Omental fat pad (tissue), 4 donors: ENCODE data around the gene REL. TPM values are rescaled to one million over a fixed set of nuclear protein-coding genes. Genes with fewer than 3 reads are reported as not detected.
"Not testable (repeated sequence)": the region's sequence is repeated elsewhere in the genome, so short reads cannot be mapped to it uniquely, and the experiment has no call there.

ENCODE experiments used
- ATAC-seq: fragments of 150-250 bp; one replicate; pipeline ENCODE4 v1.9.1; 2016; ENCODE audit warnings: mild to moderate bottlenecking, moderate library complexity; ENCODE audit not compliant: low FRiP score
- DNase-seq: peaks from one replicate; pipeline ENCODE4 v3.0.0-alpha.2; 2019; ENCODE audit warnings: low spot score
- CTCF ChIP-seq, 3 donors: fragments of 450-650 bp; IDR thresholded peaks; one replicate each; pipeline ENCODE4 v1.5.1; 2016 to 2017; ENCODE audit warnings: antibody characterized with exemption in 3 of 3, mild to moderate bottlenecking in 3 of 3, moderate library complexity in 2 of 3
- total RNA-seq, 4 donors: library from RNA; depleted of rRNA; stranded (reverse); fragments of >200 nt; gene quantifications; one replicate each; pipeline ENCODE4 v1.1.0, GENCODE V29; 2016

Gene REL
- total RNA-seq, 4 donors from 2014 or later = 15.5 to 128 (median 22.5) TPM

GRCh38 chr2:60907329-60907728 is 26.0 kb downstream of the REL start:
- DNase-seq = no peak
- no peak for TF ChIP-seq CTCF (IDR thresholded peaks at IDR 0.05)
- no peak for ATAC-seq

DNA sequence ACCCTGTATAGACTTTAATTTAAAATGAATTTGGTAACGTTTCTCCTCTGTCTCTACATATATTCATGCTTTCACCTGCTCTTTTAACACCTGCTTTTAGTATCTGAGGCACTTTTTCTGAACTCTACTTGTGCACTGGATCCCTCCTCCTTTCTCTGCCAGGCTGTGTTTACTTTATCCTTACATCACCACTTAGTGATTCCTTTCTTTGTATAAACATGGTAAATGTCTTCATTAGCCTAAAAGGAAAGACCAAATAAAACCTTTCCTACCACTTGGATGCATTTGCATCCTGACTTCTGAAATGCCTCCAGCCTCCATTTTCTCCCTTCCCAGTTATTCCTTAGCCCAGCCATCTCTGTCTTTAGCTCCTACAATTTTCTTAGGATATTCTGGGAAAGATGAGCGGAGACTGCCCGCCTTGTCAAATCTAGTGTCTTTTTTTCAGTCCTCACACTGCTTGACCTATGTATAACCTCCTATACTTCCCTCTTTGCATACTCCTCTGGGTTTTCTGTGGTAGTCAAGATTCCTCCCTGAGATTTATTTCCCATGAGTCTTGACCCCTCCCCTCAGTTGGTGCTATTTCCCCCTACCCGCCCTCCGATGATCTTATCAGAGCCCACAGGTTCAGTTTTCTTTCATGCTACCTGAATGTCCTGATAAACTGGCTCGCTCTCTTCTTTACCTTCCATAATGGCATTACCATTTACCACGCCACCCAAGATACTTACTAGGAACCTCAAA is 44.8 kb downstream of the REL start:
- TF ChIP-seq CTCF (IDR thresholded peaks at IDR 0.05) = no peak
- DNase-seq (no peak), ATAC-seq (no peak)

DNA sequence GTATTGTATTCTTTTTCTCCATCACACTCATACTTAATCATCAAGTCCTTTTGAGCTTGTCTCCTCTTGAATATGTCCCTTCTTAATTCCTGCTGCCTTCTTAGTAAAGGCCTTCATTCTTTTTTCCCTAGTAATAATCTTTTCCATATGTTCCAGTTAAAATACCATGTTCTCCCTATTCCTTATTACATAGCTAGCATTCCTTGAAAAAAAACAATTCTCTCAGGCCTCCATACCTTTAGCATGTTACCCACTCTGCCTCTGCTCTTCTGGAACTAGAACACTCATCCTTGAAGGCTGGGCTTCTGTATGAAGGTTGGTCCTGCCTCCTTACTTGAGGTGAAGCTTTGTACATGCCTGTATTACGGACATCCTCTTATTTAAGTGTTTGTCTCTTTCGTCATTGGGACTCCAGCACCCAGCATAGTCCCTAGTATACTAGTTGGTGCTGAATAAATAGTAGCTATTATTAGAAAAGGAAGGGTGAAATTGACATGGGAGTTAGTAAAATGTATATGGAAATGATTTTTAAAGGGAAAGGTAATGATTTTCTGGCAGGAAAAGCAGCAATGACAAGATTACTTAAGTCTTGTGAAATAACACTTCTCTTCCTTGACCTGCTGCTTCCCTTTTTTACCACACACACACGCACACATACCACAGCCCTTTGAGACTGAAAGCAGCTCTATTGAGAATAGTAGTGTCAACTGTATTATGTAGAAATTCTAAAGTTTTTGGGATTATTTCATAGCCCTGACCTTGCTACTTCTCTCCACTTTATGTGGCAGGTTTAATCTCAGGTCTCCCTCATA is 45.6 kb downstream of the REL start:
- TF ChIP-seq CTCF (IDR thresholded peaks at IDR 0.05) = no peak
- no peak for DNase-seq
- ATAC-seq = no peak

DNA sequence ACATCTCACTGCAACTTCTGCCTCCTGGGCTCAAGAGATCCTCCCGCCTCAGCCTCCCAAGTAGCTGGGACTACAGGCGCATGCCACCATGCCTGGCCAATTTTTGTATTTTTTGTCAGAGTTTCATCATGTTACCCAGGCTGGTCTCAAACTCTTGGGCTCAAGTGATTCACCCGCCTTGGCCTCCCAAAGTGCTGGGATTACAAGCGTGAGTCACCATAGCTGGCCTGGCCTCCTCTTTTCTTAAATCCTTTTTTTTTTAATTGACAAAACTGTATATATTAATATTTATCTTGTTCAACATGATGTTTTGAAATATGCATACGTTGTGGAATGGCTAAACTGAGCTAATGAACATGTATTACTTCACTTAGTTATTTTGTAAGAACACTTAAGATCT is 50.7 kb downstream of the REL start:
- ATAC-seq, DNase-seq: not testable (repeated sequence)

- TF ChIP-seq CTCF (IDR thresholded peaks at IDR 0.05) = no peak
- no peak for DNase-seq
- no peak for ATAC-seq
These were observed 51.6 kb downstream of the REL start for GRCh38 chr2:60932954-60933353.

DNA sequence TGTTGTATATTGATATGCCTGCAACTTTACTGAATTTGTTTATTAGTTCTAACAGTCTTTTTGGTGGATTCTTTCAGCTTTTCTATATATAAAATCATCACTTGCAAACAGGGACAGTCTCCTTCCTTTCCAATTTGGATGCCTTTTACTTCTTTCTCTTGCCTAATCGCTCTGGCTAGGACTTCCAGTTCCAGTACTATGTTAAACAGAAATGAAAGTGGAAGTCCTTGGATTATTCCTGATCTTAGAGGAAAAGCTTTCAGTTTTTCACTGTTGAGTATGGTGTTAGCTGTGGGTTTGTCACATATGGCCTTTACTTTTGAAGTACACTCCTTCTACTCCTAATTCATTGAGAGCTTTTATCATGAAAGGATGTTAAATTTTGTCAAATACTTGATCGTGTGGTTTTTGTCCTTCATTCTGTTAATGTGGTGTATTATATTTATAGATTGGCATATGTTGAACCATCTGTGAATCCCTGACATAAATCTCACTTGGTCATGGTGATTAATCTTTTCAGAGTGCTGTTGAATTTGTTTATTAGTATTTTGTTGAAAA is 52.9 kb downstream of the REL start:
- no peak for TF ChIP-seq CTCF (IDR thresholded peaks at IDR 0.05)
- DNase-seq = no peak
- no peak for ATAC-seq

- ATAC-seq (no peak), DNase-seq (no peak)
- TF ChIP-seq CTCF (IDR thresholded peaks at IDR 0.05) = no peak
These were observed 55.4 kb downstream of the REL start for GRCh38 chr2:60936757-60937156.
